ENCODE data around the gene MS4A1.
"Not testable (repeated sequence)": the region's sequence is repeated elsewhere in the genome, so short reads cannot be mapped to it uniquely, and the experiment has no call there.

The MS4A1 gene

GRCh38 chr11:60504219-60504905 is 48.7 kb downstream of the MS4A1 start:
- DNase-seq = no peak

- not testable (repeated sequence) for DNase-seq
Observed at GRCh38 chr11:60509609-60510008, 54.0 kb downstream of the MS4A1 start.

- not testable (repeated sequence) for DNase-seq
Observed at GRCh38 chr11:60510209-60510608, 54.6 kb downstream of the MS4A1 start.

- DNase-seq = no peak
Observed at GRCh38 chr11:60511393-60511792, 55.7 kb downstream of the MS4A1 start.

- DNase-seq = no peak
Observed at GRCh38 chr11:60512651-60513225, 57.1 kb downstream of the MS4A1 start.

GRCh38 chr11:60513496-60514460 is 58.1 kb downstream of the MS4A1 start:
- no peak for DNase-seq

- DNase-seq = no peak
Observed at GRCh38 chr11:60515144-60515855, 59.7 kb downstream of the MS4A1 start, which contains the start of gene MS4A13. MS4A13 (plus strand) TSS chr11:60515392; CDS start chr11:60518084, 2,692 bp downstream.

Data from NCI-H1092 treated with DMSO at 0.1 percent for 48 hours (cell line).